Aortic smooth muscle cell (primary cell): Measurements from ENCODE around the gene PES1. TPM values are rescaled to one million over a fixed set of nuclear protein-coding genes. Genes with fewer than 3 reads are reported as not detected.

Experiments used
- total RNA-seq: library from RNA; depleted of rRNA; stranded (reverse); fragments of >200 nt; gene quantifications from 2 replicates; pipeline ENCODE4 v1.2.3, GENCODE V29; 2014

The PES1 gene
- 80.8 and 106 TPM in 2 replicates for total RNA-seq

DNA sequence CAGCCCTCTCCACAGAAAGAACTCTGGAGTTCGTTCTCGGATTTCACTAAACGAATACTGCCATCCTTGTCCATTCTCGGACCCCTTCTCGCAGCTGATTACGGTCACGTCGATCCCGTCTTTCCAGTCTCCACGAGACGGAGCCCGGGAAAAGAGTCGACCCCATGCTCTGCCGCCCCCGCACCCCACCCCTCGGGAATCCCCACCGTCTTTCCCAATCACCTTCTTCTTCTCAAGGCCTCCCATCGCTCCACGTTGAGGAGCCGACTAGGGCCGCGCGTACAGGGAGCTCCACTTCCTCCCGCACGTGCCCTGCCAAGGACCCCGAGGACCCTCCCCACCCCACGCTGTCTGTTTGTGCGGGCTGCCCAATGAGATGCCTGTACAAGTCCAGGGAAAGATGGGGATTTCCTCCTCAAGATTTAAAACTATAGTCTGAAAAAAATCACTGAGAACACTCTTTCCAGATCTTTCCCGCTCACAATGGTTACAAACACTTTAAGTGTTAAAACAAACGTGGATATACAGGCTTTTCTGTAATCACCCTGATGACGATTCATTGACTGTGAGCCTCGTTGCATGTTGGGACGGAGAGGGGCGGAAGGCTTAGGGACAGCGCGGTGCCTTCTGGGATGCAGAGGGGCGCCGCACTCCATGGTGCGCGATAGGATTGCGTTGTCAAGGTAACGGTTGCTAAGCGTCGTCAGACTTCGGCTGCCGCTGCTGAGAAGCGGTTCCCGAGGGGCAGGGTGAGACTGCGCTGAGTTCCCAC, at the start of gene PES1:
Gene PES1, minus strand, starts transcription at position 323 of the 772 bp plus-strand sequence. Its CDS starts 77 bp downstream, at position 246.

DNA sequence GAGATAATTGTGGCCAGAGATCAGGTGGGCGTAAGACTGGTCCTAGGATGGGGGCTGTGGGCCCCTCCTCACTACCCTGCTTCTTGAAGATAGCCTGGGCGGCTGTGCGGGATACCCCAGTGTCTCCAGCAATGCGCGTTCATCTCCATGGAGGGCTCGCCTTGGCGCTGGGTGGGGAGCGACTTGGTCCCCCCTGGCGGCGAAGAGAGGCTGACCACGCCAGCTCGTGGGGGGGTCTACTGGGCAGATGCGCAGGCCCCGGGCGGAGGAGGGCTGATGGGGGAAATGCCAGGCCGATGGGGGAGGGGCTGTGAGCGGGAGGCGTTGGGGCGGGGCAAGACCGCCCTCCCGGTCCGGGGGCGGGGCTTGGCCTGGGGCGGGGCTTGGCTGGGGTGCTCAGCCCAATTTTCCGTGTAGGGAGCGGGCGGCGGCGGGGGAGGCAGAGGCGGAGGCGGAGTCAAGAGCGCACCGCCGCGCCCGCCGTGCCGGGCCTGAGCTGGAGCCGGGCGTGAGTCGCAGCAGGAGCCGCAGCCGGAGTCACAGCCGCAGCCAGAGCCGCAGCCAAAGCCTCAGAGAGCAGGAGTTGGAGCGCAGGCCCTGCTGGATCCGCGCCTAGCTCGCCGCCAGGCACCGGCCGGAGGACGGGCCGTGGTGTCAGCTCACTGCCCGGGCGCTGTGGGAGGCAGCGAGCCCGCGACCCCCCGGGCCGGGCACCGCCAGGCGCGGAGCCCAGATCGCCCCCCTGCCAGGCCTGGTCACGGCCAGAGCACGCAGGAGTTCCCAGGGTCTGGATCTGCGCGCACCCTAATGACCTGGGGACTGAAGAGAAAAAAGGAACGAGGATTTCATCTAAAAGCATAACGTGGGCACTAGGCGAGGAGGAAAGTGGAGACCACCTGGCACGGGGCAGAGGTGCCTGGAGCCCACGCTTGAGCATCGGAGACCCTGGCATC, 43.8 kb upstream of the PES1 start, which contains the start of gene SLC35E4:
Gene SLC35E4, plus strand, starts transcription at position 509 of the 953 bp plus-strand sequence. CDS start 670 bp downstream, outside the sequence.

DNA sequence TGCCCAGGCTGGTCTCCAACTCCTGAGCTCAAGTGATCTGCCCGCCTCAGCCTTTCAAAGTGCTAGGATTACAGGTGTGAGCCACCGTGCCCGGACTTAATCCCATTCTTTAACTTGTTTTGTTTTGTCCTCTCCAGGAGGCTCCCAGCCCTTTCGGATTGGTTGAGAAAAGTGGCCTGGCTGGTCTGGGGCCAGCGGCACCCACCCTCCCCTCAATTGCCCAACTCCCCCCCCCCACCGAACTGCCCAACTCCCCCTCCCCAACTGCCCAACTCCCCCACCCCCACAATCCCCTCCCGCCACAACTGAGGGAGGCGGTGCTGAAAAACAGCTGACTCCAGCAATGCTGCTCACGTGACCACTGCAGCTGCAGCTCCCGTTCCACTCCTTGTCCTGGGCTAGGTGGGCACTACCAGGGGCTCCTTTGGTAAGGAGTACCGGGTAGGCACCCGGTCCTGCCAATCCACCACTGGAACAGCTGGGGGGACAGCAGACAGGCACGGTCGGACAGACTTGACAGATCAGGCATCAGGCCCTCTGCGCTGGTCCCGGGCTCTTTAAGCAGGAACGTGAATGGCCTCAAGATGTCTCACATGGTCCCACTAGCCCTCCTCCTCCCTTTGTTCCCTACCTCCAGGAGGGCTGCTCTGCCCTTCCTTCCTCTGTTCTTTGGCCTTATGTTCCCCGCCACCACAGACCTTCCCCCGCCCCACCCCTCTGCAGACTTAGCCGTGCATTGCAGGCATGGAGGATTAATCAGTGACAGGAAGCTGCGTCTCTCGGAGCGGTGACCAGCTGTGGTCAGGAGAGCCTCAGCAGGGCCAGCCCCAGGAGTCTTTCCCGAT, 15.0 kb upstream of the PES1 start, which contains the start of gene TCN2:
Gene TCN2, plus strand, starts transcription at position 720 of the 845 bp plus-strand sequence. CDS start 158 bp downstream, outside the sequence.

DNA sequence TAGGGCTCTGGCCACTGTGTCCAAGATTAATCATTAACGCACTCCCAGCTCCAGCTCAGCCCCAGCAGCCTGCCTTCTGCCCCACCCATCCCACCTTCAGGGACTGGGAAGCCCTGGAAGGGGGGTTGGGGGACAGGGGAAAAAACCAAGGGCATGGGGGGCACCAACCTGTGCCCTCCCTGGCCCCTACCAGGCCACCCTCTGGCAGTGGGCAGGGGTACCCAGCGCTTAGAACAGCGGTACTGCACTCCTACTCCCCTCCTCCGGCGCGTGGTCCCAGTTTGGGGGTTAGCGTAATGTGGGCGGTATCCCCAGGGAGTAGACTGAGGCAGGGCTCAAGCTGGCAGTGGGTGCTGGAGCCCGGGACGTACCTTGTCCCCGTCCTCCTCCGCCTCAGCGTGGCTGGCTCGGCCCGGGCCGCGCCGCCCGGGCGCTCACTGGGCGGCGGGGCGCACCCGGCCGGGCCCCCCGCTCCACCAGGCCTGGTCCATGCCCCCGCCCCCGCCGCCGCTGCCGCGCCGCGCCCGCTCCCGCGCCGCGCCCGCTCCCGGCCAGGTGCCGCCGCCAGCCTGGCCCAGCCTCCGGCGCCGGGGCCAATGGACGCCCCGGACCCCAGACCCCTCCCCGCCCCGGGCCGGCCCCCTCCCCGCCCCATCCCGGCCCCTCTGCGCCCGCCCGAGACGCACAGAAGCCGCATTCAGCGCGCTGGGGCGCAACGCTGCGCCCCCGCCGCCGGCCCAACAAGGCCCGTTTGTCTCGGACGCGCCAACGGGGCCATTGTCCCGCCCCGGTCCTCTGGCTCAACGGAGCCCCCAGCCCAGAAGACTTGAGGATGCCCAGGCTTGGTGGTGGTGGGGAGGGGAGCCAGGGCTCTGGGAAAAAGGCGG, 17.4 kb downstream of the PES1 start, which contains the start of gene GAL3ST1:
Gene GAL3ST1, minus strand, starts transcription at position 571 of the 887 bp plus-strand sequence. CDS start 17,273 bp downstream, outside the sequence.

DNA sequence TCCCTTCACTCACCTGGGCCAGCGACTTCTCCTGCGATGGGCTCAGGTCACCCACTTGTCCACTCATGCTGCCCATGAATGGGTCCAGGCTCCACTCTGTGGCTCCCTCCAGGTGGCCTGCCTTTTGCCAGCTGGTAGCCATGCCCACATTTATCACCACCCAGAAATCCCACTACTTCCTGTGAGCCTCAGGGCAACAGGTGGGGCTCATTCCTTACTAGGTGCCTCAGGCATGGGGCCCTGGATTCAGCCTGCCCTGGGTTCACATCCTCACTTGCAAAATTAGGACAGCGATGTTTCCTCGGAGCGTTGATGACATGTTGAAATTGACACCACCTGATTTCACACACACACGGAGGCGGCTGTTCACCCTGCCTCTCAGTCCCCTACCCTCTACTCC, 45.1 kb downstream of the PES1 start, which contains the start of gene SEC14L6:
Gene SEC14L6, minus strand, starts transcription at position 126 of the 400 bp plus-strand sequence. Its CDS starts 59 bp downstream, at position 67.

Other genes starting within 250 kb of the PES1 start
- 25.5 and 28.1 TPM in 2 replicates for gene SF3A1, start 235.0 kb downstream of the PES1 start, total RNA-seq
- 1.2 and 2.4 TPM in 2 replicates for gene CCDC157, start 234.9 kb downstream of the PES1 start, total RNA-seq
- gene RNF215, start 204.5 kb downstream of the PES1 start, total RNA-seq = 21.0 and 25.9 TPM in 2 replicates
- 10.2 and 11.6 TPM in 2 replicates for gene SEC14L2, start 194.9 kb downstream of the PES1 start, total RNA-seq
- gene MTFP1, start 166.1 kb downstream of the PES1 start, total RNA-seq = 3.1 and 5.4 TPM in 2 replicates
- not detected in 2 replicates for gene SEC14L3, start 119.9 kb downstream of the PES1 start, total RNA-seq
- gene SEC14L4, start 86.2 kb downstream of the PES1 start, total RNA-seq = under 0.01 TPM in 1 of 2 replicates, not detected in the other
- 0.12 and 0.13 TPM in 2 replicates for gene SEC14L6, start 45.2 kb downstream of the PES1 start, total RNA-seq
- 0.06 TPM in 1 of 2 replicates, not detected in the other for gene GAL3ST1, start 17.2 kb downstream of the PES1 start, total RNA-seq
- gene TCN2, start 15.3 kb upstream of the PES1 start, total RNA-seq = 6.8 and 7.7 TPM in 2 replicates
- gene SLC35E4, start 43.9 kb upstream of the PES1 start, total RNA-seq = 15.2 and 18.9 TPM in 2 replicates
- gene DUSP18, start 76.0 kb upstream of the PES1 start, total RNA-seq = 7.8 and 10.1 TPM in 2 replicates
- gene OSBP2, start 103.0 kb upstream of the PES1 start, total RNA-seq = 2.2 and 2.9 TPM in 2 replicates